ENCODE results near the gene GMDS.
A peak's percentile ranks its signal among the peaks of the same experiment; 100 is the strongest.

The GMDS gene

DNA sequence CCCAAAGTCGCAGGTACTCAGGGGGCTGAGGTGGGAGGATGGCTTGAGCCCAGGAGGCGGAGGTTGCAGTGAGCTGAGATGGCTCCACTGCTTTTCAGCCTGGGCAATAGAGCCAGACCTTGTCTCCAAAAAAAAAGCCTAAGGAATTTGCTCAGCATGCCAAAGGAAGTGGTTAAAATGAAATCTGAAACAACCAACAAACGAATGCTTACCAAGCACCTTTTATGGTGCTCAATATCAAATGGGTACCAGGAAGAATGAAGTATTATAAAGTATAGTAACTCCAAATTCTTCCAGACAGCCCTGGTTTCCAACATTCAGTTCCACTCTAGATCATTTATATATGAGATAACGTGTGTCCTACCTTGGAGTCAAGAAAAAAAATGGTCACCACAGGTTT, 14.0 kb downstream of the GMDS start:
- no peaks in the 10 kb centered on the region for H3K36me3 ChIP-seq (ENCODE audit: control insufficient read depth in 1 of 2, insufficient read depth in 2 of 2, low read length in 2 of 2)
- no peaks in the 10 kb centered on the region for H3K79me2 ChIP-seq (ENCODE audit: control insufficient read depth, insufficient read depth, low read length, poor library complexity)
- DNase-seq, result no peak
- H3K23ac ChIP-seq (ENCODE audit: low read length), result no peak overlapping the region
- H3K9ac ChIP-seq (ENCODE audit: low read length), result no peak overlapping the region
- WGBS (ENCODE audit: extremely low coverage, insufficient coverage, insufficient read length), result no CpG with 5 or more reads among the region's 4 CpGs
- H3K27ac ChIP-seq (ENCODE audit: low read depth, low read length), result no peak overlapping the region
- no peak overlapping the region for H4K8ac ChIP-seq (ENCODE audit: low read depth, low read length)
- peaks cover 2 to 3% of the 10 kb centered on the region in 2 experiments for H3K4me1 ChIP-seq (ENCODE audit: control insufficient read depth in 1 of 2, insufficient read depth in 2 of 2, low read length in 2 of 2)
- no peak overlapping the region for H3K4ac ChIP-seq (ENCODE audit: low read depth, low read length)
- H3K18ac ChIP-seq (ENCODE audit: low read length), result no peak overlapping the region
- no peak overlapping the region for H2AK5ac ChIP-seq (ENCODE audit: low read length)
- H4K91ac ChIP-seq (ENCODE audit: low read depth, low read length), result no peak overlapping the region
- H3K4me3 ChIP-seq (ENCODE audit: low read depth, low read length), result no peak overlapping the region
- H2BK120ac ChIP-seq (ENCODE audit: insufficient read depth, low read length, poor library complexity), result no peak overlapping the region
- H3K79me1 ChIP-seq (ENCODE audit: low read length), result no peaks in the 10 kb centered on the region
- no peak overlapping the region for H2BK5ac ChIP-seq (ENCODE audit: low read depth, low read length, poor library complexity)
- H3K14ac ChIP-seq (ENCODE audit: low read length), result no peak overlapping the region
- H2AFZ ChIP-seq (ENCODE audit: insufficient read depth, low read length, poor library complexity), result no peak overlapping the region
- H4K12ac ChIP-seq (ENCODE audit: low read depth, low read length), result no peak overlapping the region
- H2BK12ac ChIP-seq (ENCODE audit: low read length), result no peak overlapping the region
- H3K4me2 ChIP-seq (ENCODE audit: low read length), result no peak overlapping the region
- no peaks in the 10 kb centered on the region for H3K27me3 ChIP-seq (ENCODE audit: insufficient read depth, low read length)
- H3K9me3 ChIP-seq (ENCODE audit: insufficient read depth, low read depth, low read length), result no peaks in the 10 kb centered on the region

GRCh38 chr6:2230659-2231277, 14.6 kb downstream of the GMDS start:
- Histone ChIP-seq H2BK5ac (ENCODE audit: low read depth, low read length, poor library complexity) (no peak overlapping the region), H3K36me3 (ENCODE audit: control insufficient read depth in 1 of 2, insufficient read depth in 2 of 2, low read length in 2 of 2) (no peaks in the 10 kb centered on the region), H3K27me3 (ENCODE audit: insufficient read depth, low read length) (no peaks in the 10 kb centered on the region), H2AFZ (ENCODE audit: insufficient read depth, low read length, poor library complexity) (no peak overlapping the region), H3K4me1 (ENCODE audit: control insufficient read depth in 1 of 2, insufficient read depth in 2 of 2, low read length in 2 of 2) (peaks cover 2 to 3% of the 10 kb centered on the region in 2 experiments), H3K4me3 (ENCODE audit: low read depth, low read length) (no peak overlapping the region), H2BK120ac (ENCODE audit: insufficient read depth, low read length, poor library complexity) (no peak overlapping the region), H2AK5ac (ENCODE audit: low read length) (no peak overlapping the region), H4K8ac (ENCODE audit: low read depth, low read length) (no peak overlapping the region), H4K12ac (ENCODE audit: low read depth, low read length) (no peak overlapping the region), H3K9me3 (ENCODE audit: insufficient read depth, low read depth, low read length) (no peaks in the 10 kb centered on the region), H3K9ac (ENCODE audit: low read length) (no peak overlapping the region), H3K23ac (ENCODE audit: low read length) (no peak overlapping the region), H3K79me1 (ENCODE audit: low read length) (no peaks in the 10 kb centered on the region), H2BK12ac (ENCODE audit: low read length) (no peak overlapping the region), H4K91ac (ENCODE audit: low read depth, low read length) (no peak overlapping the region), H3K27ac (ENCODE audit: low read depth, low read length) (no peak overlapping the region), H3K18ac (ENCODE audit: low read length) (no peak overlapping the region), H3K4me2 (ENCODE audit: low read length) (no peak overlapping the region), H3K79me2 (ENCODE audit: control insufficient read depth, insufficient read depth, low read length, poor library complexity) (no peaks in the 10 kb centered on the region), H3K4ac (ENCODE audit: low read depth, low read length) (no peak overlapping the region), H3K14ac (ENCODE audit: low read length) (no peak overlapping the region)
- DNase-seq, result no peak
- no CpG with 5 or more reads among the region's 2 CpGs for whole genome bisulfite sequencing (ENCODE audit: extremely low coverage, insufficient coverage, insufficient read length)

DNA sequence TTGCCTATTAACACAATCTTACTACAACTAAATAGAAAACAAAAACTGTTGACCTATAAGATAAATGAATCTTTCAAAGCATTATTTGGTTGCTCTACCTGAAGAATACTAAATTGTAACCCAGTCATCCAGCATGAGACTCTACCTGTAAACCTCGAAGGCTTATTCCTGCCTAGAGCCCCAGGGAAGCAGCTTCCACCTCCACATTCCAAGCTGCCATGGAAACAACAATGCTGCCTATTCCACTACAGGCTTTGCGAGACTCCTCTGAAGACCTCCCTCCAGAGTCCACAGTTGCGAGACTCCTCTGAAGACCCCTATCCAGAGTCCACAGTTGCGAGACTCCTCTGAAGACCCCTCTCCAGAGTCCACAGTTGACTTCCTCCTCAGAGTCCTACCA, 15.7 kb downstream of the GMDS start:
- no peak overlapping the region for H3K9ac ChIP-seq (ENCODE audit: low read length)
- H3K27me3 ChIP-seq (ENCODE audit: insufficient read depth, low read length), result no peaks in the 10 kb centered on the region
- DNase-seq, result no peak
- H3K4me1 ChIP-seq (ENCODE audit: control insufficient read depth in 1 of 2, insufficient read depth in 2 of 2, low read length in 2 of 2), result peaks cover 2 to 3% of the 10 kb centered on the region in 2 experiments
- no peaks in the 10 kb centered on the region for H3K79me2 ChIP-seq (ENCODE audit: control insufficient read depth, insufficient read depth, low read length, poor library complexity)
- WGBS (ENCODE audit: extremely low coverage, insufficient coverage, insufficient read length), result no CpG with 5 or more reads among the region's 4 CpGs
- no peak overlapping the region for H4K12ac ChIP-seq (ENCODE audit: low read depth, low read length)
- H2BK120ac ChIP-seq (ENCODE audit: insufficient read depth, low read length, poor library complexity), result no peak overlapping the region
- H2BK12ac ChIP-seq (ENCODE audit: low read length), result no peak overlapping the region
- H2AFZ ChIP-seq (ENCODE audit: insufficient read depth, low read length, poor library complexity), result no peak overlapping the region
- no peak overlapping the region for H2AK5ac ChIP-seq (ENCODE audit: low read length)
- no peak overlapping the region for H4K91ac ChIP-seq (ENCODE audit: low read depth, low read length)
- H3K4me2 ChIP-seq (ENCODE audit: low read length), result no peak overlapping the region
- H3K27ac ChIP-seq (ENCODE audit: low read depth, low read length), result no peak overlapping the region
- H2BK5ac ChIP-seq (ENCODE audit: low read depth, low read length, poor library complexity), result no peak overlapping the region
- no peaks in the 10 kb centered on the region for H3K36me3 ChIP-seq (ENCODE audit: control insufficient read depth in 1 of 2, insufficient read depth in 2 of 2, low read length in 2 of 2)
- no peak overlapping the region for H3K4me3 ChIP-seq (ENCODE audit: low read depth, low read length)
- no peak overlapping the region for H3K4ac ChIP-seq (ENCODE audit: low read depth, low read length)
- H3K14ac ChIP-seq (ENCODE audit: low read length), result no peak overlapping the region
- H3K18ac ChIP-seq (ENCODE audit: low read length), result no peak overlapping the region
- H3K9me3 ChIP-seq (ENCODE audit: insufficient read depth, low read depth, low read length), result no peaks in the 10 kb centered on the region
- H3K23ac ChIP-seq (ENCODE audit: low read length), result no peak overlapping the region
- H4K8ac ChIP-seq (ENCODE audit: low read depth, low read length), result no peak overlapping the region
- H3K79me1 ChIP-seq (ENCODE audit: low read length), result no peaks in the 10 kb centered on the region

DNA sequence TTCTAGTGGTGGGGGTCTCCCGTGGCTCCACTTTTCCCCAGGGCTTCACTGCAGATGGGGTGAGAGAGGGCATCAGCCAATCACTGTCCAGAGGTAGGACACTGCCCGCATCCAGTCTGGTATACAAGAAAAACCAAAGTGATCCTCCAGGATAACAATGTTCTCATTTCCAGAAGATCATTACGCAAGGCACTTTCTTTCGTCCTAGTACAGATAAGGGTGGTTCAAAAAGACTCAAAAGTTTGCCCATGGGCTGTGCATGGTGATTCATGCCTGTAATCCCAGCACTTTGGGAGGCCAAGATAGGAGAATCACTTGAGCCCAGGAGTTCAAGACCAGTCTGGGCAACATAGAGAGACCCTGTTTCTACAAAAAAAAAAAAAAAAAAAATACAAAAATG, 16.4 kb downstream of the GMDS start:
- Histone ChIP-seq H4K91ac (ENCODE audit: low read depth, low read length) (no peak overlapping the region), H2AK5ac (ENCODE audit: low read length) (no peak overlapping the region), H3K23ac (ENCODE audit: low read length) (no peak overlapping the region), H3K14ac (ENCODE audit: low read length) (no peak overlapping the region), H2AFZ (ENCODE audit: insufficient read depth, low read length, poor library complexity) (no peak overlapping the region), H3K4me3 (ENCODE audit: low read depth, low read length) (no peak overlapping the region), H3K4me2 (ENCODE audit: low read length) (no peak overlapping the region), H3K36me3 (ENCODE audit: control insufficient read depth in 1 of 2, insufficient read depth in 2 of 2, low read length in 2 of 2) (no peaks in the 10 kb centered on the region), H3K18ac (ENCODE audit: low read length) (no peak overlapping the region), H4K8ac (ENCODE audit: low read depth, low read length) (no peak overlapping the region), H3K9ac (ENCODE audit: low read length) (no peak overlapping the region), H3K79me1 (ENCODE audit: low read length) (no peaks in the 10 kb centered on the region), H4K12ac (ENCODE audit: low read depth, low read length) (no peak overlapping the region), H3K79me2 (ENCODE audit: control insufficient read depth, insufficient read depth, low read length, poor library complexity) (no peaks in the 10 kb centered on the region), H3K4ac (ENCODE audit: low read depth, low read length) (no peak overlapping the region), H2BK5ac (ENCODE audit: low read depth, low read length, poor library complexity) (no peak overlapping the region), H3K9me3 (ENCODE audit: insufficient read depth, low read depth, low read length) (no peaks in the 10 kb centered on the region), H3K27me3 (ENCODE audit: insufficient read depth, low read length) (no peaks in the 10 kb centered on the region), H3K4me1 (ENCODE audit: control insufficient read depth in 1 of 2, insufficient read depth in 2 of 2, low read length in 2 of 2) (peaks cover 2 to 3% of the 10 kb centered on the region in 2 experiments), H2BK12ac (ENCODE audit: low read length) (no peak overlapping the region), H2BK120ac (ENCODE audit: insufficient read depth, low read length, poor library complexity) (no peak overlapping the region), H3K27ac (ENCODE audit: low read depth, low read length) (no peak overlapping the region)
- peak; percentile 71 to 95 for DNase-seq
- no CpG with 5 or more reads among the region's 4 CpGs for WGBS (ENCODE audit: extremely low coverage, insufficient coverage, insufficient read length)
